GM19395 (cell line): ENCODE measurements around the gene LCN2.
A peak's percentile ranks its signal among the peaks of the same experiment; 100 is the strongest.

ENCODE experiments used
- ATAC-seq: cut with Tn5 transposase; IDR thresholded peaks from one replicate; pipeline ENCODE4 v1.9.1; 2021; ENCODE audit warnings: mild to moderate bottlenecking, moderate library complexity; ENCODE audit not compliant: unreplicated experiment

Gene LCN2

GRCh38 chr9:128146591-128147120 is 2.6 kb upstream of the LCN2 start:
- no peak for ATAC-seq

GRCh38 chr9:128148509-128149000 is 698 bp upstream of the LCN2 start:
- ATAC-seq, result no peak

- ATAC-seq, result no peak
Measured at GRCh38 chr9:128149951-128150593, 819 bp downstream of the LCN2 start.

GRCh38 chr9:128150594-128151308 is 1.5 kb downstream of the LCN2 start:
- no peak for ATAC-seq

- ATAC-seq, result no peak
Measured at GRCh38 chr9:128151309-128152132, 2.3 kb downstream of the LCN2 start.

GRCh38 chr9:128152133-128153059 is 3.1 kb downstream of the LCN2 start:
- ATAC-seq, result no peak

GRCh38 chr9:128153060-128153946 is 4.0 kb downstream of the LCN2 start:
- ATAC-seq, result no peak

GRCh38 chr9:128153947-128154695 is 4.9 kb downstream of the LCN2 start:
- ATAC-seq, result no peak

GRCh38 chr9:128155736-128156500 is 6.7 kb downstream of the LCN2 start:
- ATAC-seq, result no peak

GRCh38 chr9:128159522-128159783 is 10.2 kb downstream of the LCN2 start:
- ATAC-seq, result peak; percentile 14

- peak; percentile 62 for ATAC-seq
Measured at GRCh38 chr9:128159784-128160602, 10.7 kb downstream of the LCN2 start, which contains the start of gene BBLN. BBLN (plus strand) TSS chr9:128160265; CDS start chr9:128160408, 143 bp downstream.

GRCh38 chr9:128160603-128160987 is 11.3 kb downstream of the LCN2 start:
- ATAC-seq, result peak; percentile 7

- no peak for ATAC-seq
Measured at GRCh38 chr9:128161215-128161902, 12.1 kb downstream of the LCN2 start.

- no peak for ATAC-seq
Measured at GRCh38 chr9:128162215-128163026, 13.2 kb downstream of the LCN2 start.

- no peak for ATAC-seq
Measured at GRCh38 chr9:128163027-128163515, 13.8 kb downstream of the LCN2 start.
